ENCODE results near the gene NCOA3.

The NCOA3 gene

DNA sequence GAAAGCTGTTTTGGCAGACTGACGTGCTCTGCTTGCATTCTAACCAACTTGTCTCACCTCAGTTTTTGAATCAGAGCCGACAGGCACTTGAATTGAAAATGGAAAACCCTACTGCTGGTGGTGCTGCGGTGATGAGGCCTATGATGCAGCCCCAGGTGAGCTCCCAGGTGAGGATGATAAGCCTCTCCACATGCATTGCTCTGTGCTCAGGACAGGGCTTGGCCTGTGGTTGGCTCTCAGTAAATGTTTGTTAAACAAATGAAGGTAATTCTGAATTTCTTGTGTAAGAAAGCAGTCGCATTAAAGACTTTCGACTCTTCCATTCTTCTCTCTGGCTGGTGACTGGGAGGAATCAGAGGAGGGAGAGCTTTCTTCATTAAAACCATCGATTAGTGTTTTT is 147.3 kb downstream of the NCOA3 start:
- DNase-seq = no peak

DNA sequence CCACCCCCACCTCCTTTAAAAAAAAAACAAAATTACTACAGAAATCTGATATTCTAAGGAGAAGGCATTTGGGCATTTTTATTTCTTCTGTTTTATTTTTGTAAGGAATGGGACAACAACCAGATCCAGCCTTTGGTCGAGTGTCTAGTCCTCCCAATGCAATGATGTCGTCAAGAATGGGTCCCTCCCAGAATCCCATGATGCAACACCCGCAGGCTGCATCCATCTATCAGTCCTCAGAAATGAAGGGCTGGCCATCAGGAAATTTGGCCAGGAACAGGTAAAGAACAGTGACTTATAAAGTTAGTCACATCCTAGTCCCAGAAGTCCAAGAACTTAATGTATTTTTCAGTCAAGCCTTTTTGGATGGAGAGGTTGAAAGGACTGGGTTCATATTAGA is 150.6 kb downstream of the NCOA3 start:
- DNase-seq = no peak

GRCh38 chr20:47652794-47653193 is 151.1 kb downstream of the NCOA3 start:
- no peak for DNase-seq

DNA sequence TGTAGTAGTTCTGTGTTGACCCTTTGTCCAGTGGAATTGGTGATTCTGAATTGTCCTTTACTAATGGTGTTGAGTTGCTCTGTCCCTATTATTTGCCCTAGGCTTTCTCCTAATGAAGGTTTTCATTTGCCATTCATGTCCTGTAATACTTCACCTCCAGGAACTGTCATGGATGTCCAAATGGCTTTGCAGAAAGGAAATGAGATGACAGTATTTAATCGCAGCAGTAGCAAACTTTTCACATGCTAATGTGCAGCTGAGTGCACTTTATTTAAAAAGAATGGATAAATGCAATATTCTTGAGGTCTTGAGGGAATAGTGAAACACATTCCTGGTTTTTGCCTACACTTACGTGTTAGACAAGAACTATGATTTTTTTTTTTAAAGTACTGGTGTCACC is 152.2 kb downstream of the NCOA3 start:
- no peak for DNase-seq

GRCh38 chr20:47654370-47654769 is 152.7 kb downstream of the NCOA3 start:
- no peak for DNase-seq

DNA sequence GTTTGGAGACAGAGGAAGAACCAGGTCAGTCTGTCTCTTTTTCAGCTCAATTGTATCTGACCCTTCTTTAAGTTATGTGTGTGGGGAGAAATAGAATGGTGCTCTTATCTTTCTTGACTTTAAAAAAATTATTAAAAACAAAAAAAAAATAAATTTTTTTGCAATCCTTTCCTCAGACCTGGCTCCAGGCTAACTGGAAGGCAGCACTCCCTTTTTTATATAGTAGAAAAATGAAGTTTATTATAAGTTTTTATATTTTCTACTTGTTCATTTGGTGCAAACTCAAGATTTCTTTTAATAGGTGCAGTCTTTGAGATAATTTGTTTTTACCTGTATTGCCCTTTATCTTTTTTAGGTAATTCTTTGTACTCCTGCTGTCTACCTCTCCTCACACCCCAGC is 153.9 kb downstream of the NCOA3 start:
- no peak for DNase-seq

DNA sequence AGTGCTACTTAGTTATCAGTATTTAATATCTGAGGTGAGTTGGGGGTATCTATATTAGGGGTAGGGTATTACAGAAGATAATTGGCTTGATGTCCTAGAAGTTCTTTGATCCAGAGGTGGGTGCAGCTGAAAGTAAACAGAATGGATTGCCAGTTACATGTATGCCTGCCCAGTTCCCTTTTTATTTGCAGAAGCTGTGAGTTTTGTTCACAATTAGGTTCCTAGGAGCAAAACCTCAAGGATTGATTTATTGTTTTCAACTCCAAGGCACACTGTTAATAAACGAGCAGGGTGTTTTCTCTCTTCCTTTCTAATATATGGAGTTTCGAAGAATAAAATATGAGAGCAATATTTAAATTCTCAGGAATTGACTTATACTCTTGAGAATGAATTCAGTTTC is 154.6 kb downstream of the NCOA3 start:
- no peak for DNase-seq

- no peak for DNase-seq
Measured at GRCh38 chr20:47659904-47660601, 158.4 kb downstream of the NCOA3 start.

DNA sequence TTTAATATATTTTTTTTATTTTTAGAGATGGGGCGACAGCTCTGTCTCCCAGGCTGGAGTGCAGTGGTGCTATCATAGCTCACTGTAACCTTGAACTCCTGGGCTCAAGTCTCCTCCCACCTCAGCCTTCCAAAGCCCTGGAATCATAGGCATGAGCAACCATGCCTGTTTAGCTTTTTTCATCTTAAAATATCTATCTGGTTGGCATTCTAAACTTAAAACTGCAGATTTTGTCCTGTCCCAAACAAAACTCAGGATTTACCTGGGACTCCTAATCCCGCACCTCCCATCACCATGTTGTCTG is 158.9 kb downstream of the NCOA3 start:
- no peak for DNase-seq

DNA sequence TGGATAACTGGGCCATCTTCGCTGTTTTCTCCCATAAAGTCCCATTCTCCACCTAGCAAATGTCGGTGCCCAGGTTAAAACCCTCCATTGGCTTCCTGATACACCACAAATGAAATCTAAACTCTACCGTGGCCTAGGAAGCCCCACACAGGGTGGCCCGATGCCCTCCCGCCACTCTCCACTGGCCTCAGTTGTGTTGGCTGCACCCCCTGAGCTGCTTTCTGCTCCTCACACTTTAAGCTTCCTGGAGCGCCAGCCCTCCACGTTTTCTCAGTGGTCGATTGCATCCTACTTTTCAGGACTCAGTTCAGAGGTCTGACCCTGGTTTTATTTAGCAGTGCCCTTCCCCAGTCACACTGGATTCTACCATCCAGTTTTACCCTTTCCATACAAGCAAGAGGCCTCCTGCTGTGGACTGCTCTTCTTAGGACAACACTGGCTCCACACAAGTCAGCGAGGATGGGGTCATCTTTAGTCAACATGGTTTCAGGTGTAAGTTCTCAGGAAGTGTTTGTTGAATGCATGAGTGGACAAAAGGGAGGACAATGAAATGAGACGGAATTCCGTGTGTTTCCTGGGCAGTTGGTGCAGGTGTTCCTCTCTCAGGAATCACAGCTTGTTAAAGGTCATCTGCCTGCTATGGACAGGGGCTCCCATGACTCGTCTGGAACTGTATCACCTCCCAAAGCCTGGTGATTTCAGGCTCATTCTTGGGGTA is 159.5 kb downstream of the NCOA3 start:
- DNase-seq = no peak

DNA sequence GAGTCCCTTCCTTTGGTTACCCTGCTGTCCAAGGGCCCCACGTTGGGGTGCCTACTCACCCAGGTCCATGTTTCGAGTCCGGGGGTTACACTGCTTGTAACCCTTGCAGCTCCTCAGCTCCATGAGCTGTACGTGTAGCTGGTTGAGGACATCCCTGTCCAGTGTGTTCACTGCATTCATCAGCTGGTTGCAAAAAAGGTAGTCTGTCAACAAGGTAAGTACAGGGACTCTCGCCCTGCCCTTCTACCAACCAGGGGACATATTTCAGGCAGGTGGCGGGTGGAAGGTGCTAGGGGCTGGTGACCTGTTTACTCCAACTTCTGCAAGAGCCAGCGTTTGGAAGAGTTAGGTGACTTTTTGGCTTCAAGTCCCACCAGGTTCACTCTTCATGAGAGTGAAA is 160.0 kb downstream of the NCOA3 start:
- DNase-seq = no peak

GRCh38 chr20:47662483-47663353 is 161.0 kb downstream of the NCOA3 start:
- no peak for DNase-seq

- DNase-seq = peak; percentile 59 to 61
Measured at GRCh38 chr20:47663354-47664067, 161.8 kb downstream of the NCOA3 start.

- DNase-seq = no peak
Measured at GRCh38 chr20:47664068-47664437, 162.4 kb downstream of the NCOA3 start.

- DNase-seq = no peak
Measured at GRCh38 chr20:47664744-47665143, 163.1 kb downstream of the NCOA3 start.

- no peak for DNase-seq
Measured at GRCh38 chr20:47665221-47665991, 163.7 kb downstream of the NCOA3 start.

DNA sequence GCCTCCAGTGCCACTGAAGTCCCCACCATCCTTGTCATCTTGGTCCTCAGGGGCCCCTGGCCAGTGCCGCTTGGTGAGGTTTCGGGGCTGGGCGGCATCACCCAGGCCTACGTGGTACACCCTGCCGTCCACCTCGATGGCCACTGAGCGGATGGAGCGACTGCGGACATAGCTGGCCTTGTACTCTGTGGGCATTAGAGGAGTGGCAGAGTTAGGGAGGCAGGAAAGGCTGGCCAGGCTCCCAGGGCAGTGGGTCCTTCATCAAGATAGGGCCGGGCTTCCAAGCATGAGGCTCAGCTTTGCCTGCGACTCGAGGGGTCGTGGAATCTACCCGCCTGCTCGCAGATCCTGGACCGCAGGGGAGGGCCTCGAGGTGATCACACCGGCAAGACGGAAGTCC is 164.6 kb downstream of the NCOA3 start:
- DNase-seq = no peak

GRCh38 chr20:47667086-47667485 is 165.4 kb downstream of the NCOA3 start:
- no peak for DNase-seq

GRCh38 chr20:47667531-47668312 is 166.0 kb downstream of the NCOA3 start:
- DNase-seq = no peak

DNA sequence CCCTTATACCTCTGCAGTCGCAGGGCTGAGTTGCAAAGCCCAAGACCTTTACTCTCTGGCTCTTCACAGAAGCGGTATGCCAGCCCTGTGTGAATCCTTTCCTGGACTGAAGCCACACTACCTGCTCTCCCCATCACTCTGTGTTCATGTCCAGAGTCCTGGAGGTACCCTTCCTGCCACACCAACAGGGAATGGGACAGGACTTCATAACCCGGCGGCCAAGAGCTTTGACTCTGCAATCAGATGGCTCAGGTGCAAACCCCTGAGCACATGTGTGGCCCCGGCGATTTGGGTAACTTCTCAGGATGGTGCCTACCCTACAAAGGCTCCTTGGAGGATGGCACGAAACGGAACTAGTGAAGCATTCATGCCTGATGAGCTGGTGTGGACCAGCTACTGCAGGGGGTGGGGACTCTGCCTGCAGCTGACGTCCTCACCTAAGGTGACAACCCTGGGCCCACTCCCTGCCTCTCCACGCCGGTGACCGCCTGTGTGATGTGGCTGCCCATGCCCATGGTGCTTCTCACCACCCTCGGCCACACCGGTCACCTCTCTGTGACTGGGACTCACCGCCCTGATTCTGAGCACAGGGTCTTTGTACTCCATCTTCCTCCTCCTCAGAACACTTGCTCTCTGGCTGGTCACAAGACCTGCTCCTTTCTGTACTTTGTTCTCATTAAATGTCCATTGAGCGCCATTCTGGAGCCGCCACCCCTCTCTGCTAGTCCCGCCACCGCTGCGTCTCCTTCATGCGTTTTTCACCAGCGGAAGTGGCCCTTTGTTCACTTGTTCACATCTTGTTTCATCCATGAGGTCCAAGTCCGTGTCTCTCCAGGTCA is 166.8 kb downstream of the NCOA3 start:
- DNase-seq = no peak

GRCh38 chr20:47669152-47669425 is 167.4 kb downstream of the NCOA3 start:
- no peak for DNase-seq
